ENCODE measurements around the gene ESYT2. TPM values are rescaled to one million over a fixed set of nuclear protein-coding genes. Genes with fewer than 3 reads are reported as not detected.

ESYT2 gene
- total RNA-seq, 1 experiment from 2014 or later, result 68.2 TPM

DNA sequence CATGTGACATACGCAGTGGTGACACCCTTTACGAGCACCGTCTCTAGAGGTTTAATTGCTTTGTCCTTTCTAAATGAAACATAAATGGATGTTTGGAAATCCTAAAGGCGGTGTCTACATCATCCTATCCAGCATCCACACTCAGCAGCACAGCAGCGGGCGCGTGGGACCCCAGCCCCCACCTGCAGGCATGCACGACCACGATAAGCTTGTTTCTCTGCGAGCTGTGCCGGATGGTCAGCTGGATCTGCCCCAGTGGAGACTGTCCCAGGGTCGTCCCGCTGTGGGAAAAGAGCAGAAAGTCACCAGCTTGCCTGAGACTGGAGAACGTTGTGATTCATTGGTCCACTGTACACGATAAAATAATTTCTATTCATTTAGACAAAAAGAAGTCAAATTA is 90.5 kb downstream of the ESYT2 start (continued):
- TF ChIP-seq, protein P1, sequence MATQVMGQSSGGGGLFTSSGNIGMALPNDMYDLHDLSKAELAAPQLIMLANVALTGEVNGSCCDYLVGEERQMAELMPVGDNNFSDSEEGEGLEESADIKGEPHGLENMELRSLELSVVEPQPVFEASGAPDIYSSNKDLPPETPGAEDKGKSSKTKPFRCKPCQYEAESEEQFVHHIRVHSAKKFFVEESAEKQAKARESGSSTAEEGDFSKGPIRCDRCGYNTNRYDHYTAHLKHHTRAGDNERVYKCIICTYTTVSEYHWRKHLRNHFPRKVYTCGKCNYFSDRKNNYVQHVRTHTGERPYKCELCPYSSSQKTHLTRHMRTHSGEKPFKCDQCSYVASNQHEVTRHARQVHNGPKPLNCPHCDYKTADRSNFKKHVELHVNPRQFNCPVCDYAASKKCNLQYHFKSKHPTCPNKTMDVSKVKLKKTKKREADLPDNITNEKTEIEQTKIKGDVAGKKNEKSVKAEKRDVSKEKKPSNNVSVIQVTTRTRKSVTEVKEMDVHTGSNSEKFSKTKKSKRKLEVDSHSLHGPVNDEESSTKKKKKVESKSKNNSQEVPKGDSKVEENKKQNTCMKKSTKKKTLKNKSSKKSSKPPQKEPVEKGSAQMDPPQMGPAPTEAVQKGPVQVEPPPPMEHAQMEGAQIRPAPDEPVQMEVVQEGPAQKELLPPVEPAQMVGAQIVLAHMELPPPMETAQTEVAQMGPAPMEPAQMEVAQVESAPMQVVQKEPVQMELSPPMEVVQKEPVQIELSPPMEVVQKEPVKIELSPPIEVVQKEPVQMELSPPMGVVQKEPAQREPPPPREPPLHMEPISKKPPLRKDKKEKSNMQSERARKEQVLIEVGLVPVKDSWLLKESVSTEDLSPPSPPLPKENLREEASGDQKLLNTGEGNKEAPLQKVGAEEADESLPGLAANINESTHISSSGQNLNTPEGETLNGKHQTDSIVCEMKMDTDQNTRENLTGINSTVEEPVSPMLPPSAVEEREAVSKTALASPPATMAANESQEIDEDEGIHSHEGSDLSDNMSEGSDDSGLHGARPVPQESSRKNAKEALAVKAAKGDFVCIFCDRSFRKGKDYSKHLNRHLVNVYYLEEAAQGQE (IDR thresholded peaks at IDR 0.05; ENCODE audit: low read depth), result no peak
- no peak for TF ChIP-seq FOSL1 (IDR thresholded peaks at IDR 0.05; ENCODE audit: low read depth)
- TF ChIP-seq, protein P2, sequence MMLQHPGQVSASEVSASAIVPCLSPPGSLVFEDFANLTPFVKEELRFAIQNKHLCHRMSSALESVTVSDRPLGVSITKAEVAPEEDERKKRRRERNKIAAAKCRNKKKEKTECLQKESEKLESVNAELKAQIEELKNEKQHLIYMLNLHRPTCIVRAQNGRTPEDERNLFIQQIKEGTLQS (IDR thresholded peaks at IDR 0.05), result no peak
- TF ChIP-seq EZH2 (IDR thresholded peaks at IDR 0.05), result no peak
- TF ChIP-seq TCF7L2 (IDR thresholded peaks at IDR 0.05; ENCODE audit: borderline replicate concordance, extremely low read depth, insufficient read depth, insufficient read length), result no peak
- TF ChIP-seq EGR1 (IDR thresholded peaks at IDR 0.05; ENCODE audit: low read depth), result no peak
- no peak for TF ChIP-seq YY1 (IDR thresholded peaks at IDR 0.05; ENCODE audit: extremely low read depth, insufficient replicate concordance, low read depth, low read length)
- no peak for TF ChIP-seq EZH2phosphoT487 (IDR thresholded peaks at IDR 0.05; ENCODE audit: borderline replicate concordance)
- no peak for TF ChIP-seq CEBPB (IDR thresholded peaks at IDR 0.05; ENCODE audit: low read depth)

DNA sequence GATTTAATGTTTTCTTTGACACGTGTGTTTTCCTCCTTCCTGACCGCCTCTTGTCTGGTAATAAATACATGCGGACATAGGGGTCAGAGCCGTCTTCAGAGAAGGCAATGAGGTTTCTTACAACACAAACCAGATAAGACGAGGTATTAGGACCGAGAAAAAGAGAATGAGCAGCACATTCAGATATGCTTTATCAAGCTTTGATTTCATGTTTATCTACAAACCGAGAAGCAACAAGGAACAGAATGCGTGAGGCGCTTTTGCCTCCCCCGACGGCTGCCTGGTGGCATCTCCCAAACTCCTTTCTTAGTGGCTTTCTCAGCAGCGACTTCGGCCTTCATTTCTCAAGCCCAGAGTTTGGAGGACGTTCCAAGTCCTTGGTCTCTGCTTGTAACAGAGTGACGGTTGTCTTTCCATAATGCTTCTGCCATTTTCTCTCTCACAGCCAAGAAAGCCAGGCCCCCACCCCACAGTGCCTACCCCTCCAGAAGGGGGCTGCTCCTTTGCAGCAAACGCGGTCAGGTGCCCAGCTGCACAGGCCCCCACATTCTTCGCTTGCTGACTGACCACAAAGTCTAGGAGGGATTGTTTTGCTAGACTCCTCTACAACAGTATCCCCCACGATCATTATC is 92.1 kb downstream of the ESYT2 start:
- no peak for TF ChIP-seq RAD21 (IDR thresholded peaks at IDR 0.05; ENCODE audit: low read depth)
- no peak for TF ChIP-seq CBX3 (IDR thresholded peaks at IDR 0.05; ENCODE audit: low read depth)
- TF ChIP-seq, protein P3, sequence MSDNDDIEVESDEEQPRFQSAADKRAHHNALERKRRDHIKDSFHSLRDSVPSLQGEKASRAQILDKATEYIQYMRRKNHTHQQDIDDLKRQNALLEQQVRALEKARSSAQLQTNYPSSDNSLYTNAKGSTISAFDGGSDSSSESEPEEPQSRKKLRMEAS (IDR thresholded peaks at IDR 0.05), result no peak
- TF ChIP-seq TCF7L2 (IDR thresholded peaks at IDR 0.05; ENCODE audit: borderline replicate concordance, extremely low read depth, insufficient read depth, insufficient read length), result no peak
- no peak for TF ChIP-seq EZH2 (IDR thresholded peaks at IDR 0.05)
- no peak for TF ChIP-seq ZFX (IDR thresholded peaks at IDR 0.05)
- Histone ChIP-seq H3K9ac (ENCODE audit: low read length) (no peak overlapping the region), H3K4me3 (replicated peaks in 1 of 2; ENCODE audit: low read depth in 1 of 2, low read length in 2 of 2) (no peak overlapping the region), H3K27me3 (ENCODE audit: insufficient read depth, low read length) (no peaks in the 10 kb centered on the region), H3K4me1 (ENCODE audit: control insufficient read depth in 1 of 2, insufficient read depth in 2 of 2, low read length in 2 of 2) (no peaks in the 10 kb centered on the region), H3K4me2 (ENCODE audit: low read length) (no peak overlapping the region), H2AFZ (ENCODE audit: low read depth, low read length, poor library complexity, severe bottlenecking) (no peak overlapping the region), H3K27ac (ENCODE audit: low read depth, low read length) (no peak overlapping the region), H3K9me2 (ENCODE audit: insufficient read depth) (no peaks in the 10 kb centered on the region), H3K9me3 (ENCODE audit: control insufficient read depth in 1 of 2, insufficient read depth in 1 of 2, low read depth in 1 of 2, low read length in 2 of 2) (no peaks in the 10 kb centered on the region), H3K36me3 (ENCODE audit: control insufficient read depth in 1 of 2, insufficient read depth in 2 of 2, low read length in 2 of 2) (peaks cover 14 to 29% of the 10 kb centered on the region in 2 experiments; a peak in 3 of 4 replicates), H4K20me1 (ENCODE audit: insufficient read depth) (no peaks in the 10 kb centered on the region), H3K79me2 (ENCODE audit: insufficient read depth, low read length) (no peaks in the 10 kb centered on the region)
- CTCF ChIA-PET, result no interaction called here
- ATAC-seq, result no peak
- POLR2A ChIA-PET, result no interaction called here
- BruUV-seq (replicated peaks), result no TSS peak
- no peak for DNase-seq (ENCODE audit: low read depth, low spot score)
- RAD21 ChIA-PET (ENCODE audit: low non-redundant PET in 1 of 2, low total read pairs in 2 of 2, uncharacterized antibody in 2 of 2, unreplicated experiment in 2 of 2), result no interaction called here
- intact Hi-C loops (cut with micrococcal nuclease), result no loop called here

All from HCT116 (cell line).